Keratinocyte (primary cell): ENCODE data around the gene SIK3. TPM values are rescaled to one million over a fixed set of nuclear protein-coding genes. Genes with fewer than 3 reads are reported as not detected.

Experiments used
- DNase-seq: peaks from one replicate; pipeline ENCODE4 v3.0.0-alpha.2; 2011; ENCODE audit warnings: low read depth, missing footprints, low spot score
- FAIRE-seq: peaks from 2 replicates; lab custom pipeline; 2011; peaks lifted over from hg19 to GRCh38; lab: Jason Lieb, UNC
- H2AFZ ChIP-seq: 2 replicates; pipeline ENCODE4 v1.6.0; 2012; ENCODE audit warnings: low read length, control low read depth, inconsistent platforms; ENCODE audit not compliant: control insufficient read depth
- H3K27ac ChIP-seq: 2 replicates; pipeline ENCODE4 v1.5.1; 2011; ENCODE audit warnings: low read length; ENCODE audit not compliant: control insufficient read depth, insufficient read depth
- H3K27me3 ChIP-seq: 3 replicates; pipeline ENCODE4 v1.6.0; 2011; ENCODE audit warnings: low read length; ENCODE audit not compliant: control insufficient read depth, insufficient read depth; ENCODE audit errors: extremely low read depth
- H3K36me3 ChIP-seq, 2 experiments: 2 replicates in 1 of 2; 3 replicates in 1 of 2; pipeline ENCODE4 v1.5.1; 2011; ENCODE audit warnings: low read length in 2 of 2, mild to moderate bottlenecking in 1 of 2; ENCODE audit not compliant: control insufficient read depth in 2 of 2, insufficient read depth in 2 of 2; ENCODE audit errors: extremely low read depth in 1 of 2
- H3K4me1 ChIP-seq: 3 replicates; pipeline ENCODE4 v1.5.1; 2011; ENCODE audit warnings: low read length; ENCODE audit not compliant: control insufficient read depth, insufficient read depth; ENCODE audit errors: extremely low read depth
- H3K4me2 ChIP-seq: 3 replicates; pipeline ENCODE4 v1.6.0; 2011; ENCODE audit warnings: low read depth, low read length; ENCODE audit not compliant: control insufficient read depth, insufficient read depth; ENCODE audit errors: extremely low read depth
- H3K4me3 ChIP-seq, 3 experiments: fragments of 200-600 bp in 1 of 3; sonication (generic) in 1 of 3; 2 replicates in 2 of 3; 3 replicates in 1 of 3; pipeline ENCODE4 v1.5.1; 2011 to 2016; ENCODE audit warnings: low read length in 3 of 3, mild to moderate bottlenecking in 3 of 3, control low read depth in 2 of 3, inconsistent platforms in 1 of 3, low read depth in 1 of 3, mixed read lengths in 1 of 3, mixed run types in 1 of 3, moderate library complexity in 1 of 3; ENCODE audit not compliant: control insufficient read depth in 2 of 3, insufficient read depth in 2 of 3; ENCODE audit errors: extremely low read depth in 1 of 3
- H3K79me2 ChIP-seq: 2 replicates; pipeline ENCODE4 v1.6.0; 2012; ENCODE audit warnings: low read length; ENCODE audit not compliant: control insufficient read depth, insufficient read depth
- H3K9ac ChIP-seq: 3 replicates; pipeline ENCODE4 v1.6.0; 2011; ENCODE audit warnings: low read length; ENCODE audit not compliant: control insufficient read depth, insufficient read depth; ENCODE audit errors: extremely low read depth
- H3K9me1 ChIP-seq: 3 replicates; pipeline ENCODE4 v1.6.0; 2011; ENCODE audit warnings: low read length; ENCODE audit not compliant: control insufficient read depth, insufficient read depth; ENCODE audit errors: extremely low read depth
- H3K9me3 ChIP-seq: 2 replicates; pipeline ENCODE4 v1.5.1; 2012; ENCODE audit warnings: low read depth, low read length; ENCODE audit not compliant: control insufficient read depth
- H4K20me1 ChIP-seq: 3 replicates; pipeline ENCODE4 v1.6.0; 2011; ENCODE audit warnings: low read length; ENCODE audit not compliant: control insufficient read depth, insufficient read depth; ENCODE audit errors: extremely low read depth
- CTCF ChIP-seq, 3 experiments: IDR thresholded peaks in 1 of 3; conservative IDR thresholded peaks in 1 of 3; optimal IDR thresholded peaks in 1 of 3; 2 replicates in 2 of 3; 3 replicates in 1 of 3; pipeline versions ENCODE3 to v1.5.1; 2011; ENCODE audit warnings: low read length in 3 of 3, mild to moderate bottlenecking in 3 of 3, moderate library complexity in 2 of 3, control low read depth in 1 of 3, inconsistent platforms in 1 of 3; ENCODE audit not compliant: insufficient read depth in 2 of 3; ENCODE audit errors: extremely low read depth in 1 of 3
- EZH2 ChIP-seq: IDR thresholded peaks from one replicate; pipeline ENCODE4 v1.6.1; 2012; ENCODE audit warnings: inconsistent platforms, mild to moderate bottlenecking, low read length, moderate library complexity
- dilution Hi-C: fragments of 300-500 bp; cut with MboI; formaldehyde crosslinking; loops from one replicate; pipeline ENCODE4 v1.7.0; 2020; ENCODE audit warnings: low sequenced_read_pairs; ENCODE audit not compliant: extremely low pct_ligation_motif_present
- polyA plus RNA-seq, 5 experiments: library from polyadenylated mRNA; depleted of rRNA in 3 of 5; stranded (reverse) in 3 of 5; stranded (forward) in 1 of 5; unstranded in 1 of 5; fragments of >200 nt; gene quantifications; 1 replicate in 1 of 5; 2 replicates in 3 of 5; 3 replicates in 1 of 5; pipeline versions ENCODE4 v1.2.1 to v1.2.3, GENCODE V29; 2011 to 2012; ENCODE audit warnings: missing spikeins in 2 of 5, low read depth in 1 of 5, low replicate concordance in 1 of 5

The SIK3 gene
- polyA plus RNA-seq, 1 donor (not counting 4 experiments of a cell fraction or from before 2014, with no cell fraction given), result 8.2 TPM

GRCh38 chr11:116857936-116858335, 240.3 kb downstream of the SIK3 start:
- Histone ChIP-seq H3K27ac (no peak overlapping the region), H3K36me3 (peaks cover 10 to 17% of the 10 kb centered on the region in 2 experiments), H2AFZ (no peak overlapping the region), H3K79me2 (no peaks in the 10 kb centered on the region), H3K27me3 (no peaks in the 10 kb centered on the region), H3K9me1 (no peaks in the 10 kb centered on the region), H3K9me3 (no peaks in the 10 kb centered on the region), H3K9ac (no peak overlapping the region), H3K4me1 (peaks cover 39% of the 10 kb centered on the region), H3K4me3 (no peak overlapping the region), H3K4me2 (no peak overlapping the region), H4K20me1 (no peaks in the 10 kb centered on the region)
- dilution Hi-C loops, result no loop called here
- DNase-seq, result no peak
- TF ChIP-seq EZH2 (no peak), CTCF (optimal IDR thresholded peaks at IDR 0.05 in 1 of 3, IDR thresholded peaks at IDR 0.05 in 1 of 3, conservative IDR thresholded peaks at IDR 0.05 in 1 of 3; ENCODE audit: extremely low read depth in 1 of 3, insufficient read depth in 2 of 3, low read length in 3 of 3) (no peak)
- no peak for FAIRE-seq

GRCh38 chr11:116857316-116857715, 240.9 kb downstream of the SIK3 start:
- TF ChIP-seq CTCF (optimal IDR thresholded peaks at IDR 0.05 in 1 of 3, IDR thresholded peaks at IDR 0.05 in 1 of 3, conservative IDR thresholded peaks at IDR 0.05 in 1 of 3; ENCODE audit: extremely low read depth in 1 of 3, insufficient read depth in 2 of 3, low read length in 3 of 3), result no peak
- TF ChIP-seq EZH2, result no peak
- FAIRE-seq (no peak), DNase-seq (no peak)
- no peaks in the 10 kb centered on the region for H3K9me1 ChIP-seq
- H2AFZ ChIP-seq, result no peak overlapping the region
- H4K20me1 ChIP-seq, result no peaks in the 10 kb centered on the region
- H3K36me3 ChIP-seq, result peaks cover 10 to 17% of the 10 kb centered on the region in 2 experiments
- H3K4me2 ChIP-seq, result no peak overlapping the region
- no peaks in the 10 kb centered on the region for H3K9me3 ChIP-seq
- H3K79me2 ChIP-seq, result no peaks in the 10 kb centered on the region
- dilution Hi-C loops, result no loop called here
- H3K4me3 ChIP-seq, result no peak overlapping the region
- no peaks in the 10 kb centered on the region for H3K27me3 ChIP-seq
- H3K4me1 ChIP-seq, result peaks cover 45% of the 10 kb centered on the region
- no peak overlapping the region for H3K27ac ChIP-seq
- H3K9ac ChIP-seq, result no peak overlapping the region
